ENCODE results near the gene RPL13. TPM values are rescaled to one million over a fixed set of nuclear protein-coding genes. Genes with fewer than 3 reads are reported as not detected.

RPL13 gene
- total RNA-seq, 2 donors from 2014 or later: 4,239 to 4,547 TPM

GRCh38 chr16:89596957-89597649, 36.6 kb downstream of the RPL13 start:
- H3K27me3 ChIP-seq: no peaks in the 10 kb centered on the region
- no peaks in the 10 kb centered on the region for H3K36me3 ChIP-seq
- H3K4me1 ChIP-seq: peaks cover 0 to 3% of the 10 kb centered on the region in 2 donors
- no peak overlapping the region for H3K4me3 ChIP-seq
- no peaks in the 10 kb centered on the region for H3K9me3 ChIP-seq
- no peak for TF ChIP-seq CTCF (IDR thresholded peaks at IDR 0.05)
- DNase-seq (ENCODE audit: low spot score): no peak
- H3K27ac ChIP-seq: no peak overlapping the region

GRCh38 chr16:89598199-89598598, 37.7 kb downstream of the RPL13 start:
- TF ChIP-seq CTCF (IDR thresholded peaks at IDR 0.05): no peak
- H3K27ac ChIP-seq: no peak overlapping the region
- H3K27me3 ChIP-seq: no peaks in the 10 kb centered on the region
- H3K4me3 ChIP-seq: no peak overlapping the region
- H3K9me3 ChIP-seq: no peaks in the 10 kb centered on the region
- H3K4me1 ChIP-seq: peaks cover 0 to 11% of the 10 kb centered on the region in 2 donors
- DNase-seq (ENCODE audit: low spot score): no peak
- H3K36me3 ChIP-seq: no peaks in the 10 kb centered on the region

GRCh38 chr16:89599451-89599858, 39.0 kb downstream of the RPL13 start:
- TF ChIP-seq CTCF (IDR thresholded peaks at IDR 0.05): no peak
- no peak overlapping the region for H3K27ac ChIP-seq
- H3K4me3 ChIP-seq: no peak overlapping the region
- H3K27me3 ChIP-seq: no peaks in the 10 kb centered on the region
- H3K36me3 ChIP-seq: no peaks in the 10 kb centered on the region
- H3K9me3 ChIP-seq: no peaks in the 10 kb centered on the region
- peaks cover 0 to 11% of the 10 kb centered on the region in 2 donors for H3K4me1 ChIP-seq
- no peak for DNase-seq (ENCODE audit: low spot score)

- no peak overlapping the region for H3K4me3 ChIP-seq
- H3K4me1 ChIP-seq: peaks cover 0 to 11% of the 10 kb centered on the region in 2 donors
- H3K27ac ChIP-seq: no peak overlapping the region
- no peak for DNase-seq (ENCODE audit: low spot score)
- H3K27me3 ChIP-seq: no peaks in the 10 kb centered on the region
- no peaks in the 10 kb centered on the region for H3K9me3 ChIP-seq
- H3K36me3 ChIP-seq: no peaks in the 10 kb centered on the region
- TF ChIP-seq CTCF (IDR thresholded peaks at IDR 0.05): no peak
Observed at GRCh38 chr16:89599902-89600301, 39.4 kb downstream of the RPL13 start.

- no peak overlapping the region for H3K4me3 ChIP-seq
- no peak for TF ChIP-seq CTCF (IDR thresholded peaks at IDR 0.05)
- no peaks in the 10 kb centered on the region for H3K27me3 ChIP-seq
- no peak for DNase-seq (ENCODE audit: low spot score)
- no peaks in the 10 kb centered on the region for H3K9me3 ChIP-seq
- H3K27ac ChIP-seq: no peak overlapping the region
- no peaks in the 10 kb centered on the region for H3K36me3 ChIP-seq
- peaks cover 0 to 11% of the 10 kb centered on the region in 2 donors for H3K4me1 ChIP-seq
Observed at GRCh38 chr16:89600427-89600826, 39.9 kb downstream of the RPL13 start.

GRCh38 chr16:89600956-89601355, 40.5 kb downstream of the RPL13 start:
- TF ChIP-seq CTCF (IDR thresholded peaks at IDR 0.05): no peak
- no peaks in the 10 kb centered on the region for H3K9me3 ChIP-seq
- no peaks in the 10 kb centered on the region for H3K36me3 ChIP-seq
- H3K4me3 ChIP-seq: no peak overlapping the region
- H3K27me3 ChIP-seq: no peaks in the 10 kb centered on the region
- DNase-seq (ENCODE audit: low spot score): no peak
- no peak overlapping the region for H3K27ac ChIP-seq
- H3K4me1 ChIP-seq: peaks cover 0 to 11% of the 10 kb centered on the region in 2 donors

Measured in right atrium auricular region (tissue), 2 donors.